ENCODE data around the gene CYP11A1.

DNA sequence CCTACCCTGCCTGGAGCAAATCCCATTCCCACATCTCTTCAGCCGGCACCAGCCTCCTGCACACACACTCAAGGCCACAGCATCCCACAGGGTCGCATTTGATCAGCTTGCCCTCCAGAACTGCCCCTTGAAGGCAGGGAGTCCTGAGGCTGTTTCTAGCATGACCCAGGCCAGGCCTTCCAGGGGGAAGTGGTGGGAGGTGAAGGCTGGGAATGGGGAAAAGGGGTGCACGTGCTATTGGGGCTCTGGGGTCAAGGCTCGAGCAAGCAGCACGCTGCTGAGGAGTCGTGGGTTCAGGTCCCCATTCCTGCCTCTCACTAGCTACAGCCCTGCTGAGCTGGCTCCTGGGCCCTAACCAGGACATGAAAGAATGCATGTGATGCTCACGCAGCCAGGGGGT, 41.4 kb upstream of the CYP11A1 start:
- TF ChIP-seq, protein P1, sequence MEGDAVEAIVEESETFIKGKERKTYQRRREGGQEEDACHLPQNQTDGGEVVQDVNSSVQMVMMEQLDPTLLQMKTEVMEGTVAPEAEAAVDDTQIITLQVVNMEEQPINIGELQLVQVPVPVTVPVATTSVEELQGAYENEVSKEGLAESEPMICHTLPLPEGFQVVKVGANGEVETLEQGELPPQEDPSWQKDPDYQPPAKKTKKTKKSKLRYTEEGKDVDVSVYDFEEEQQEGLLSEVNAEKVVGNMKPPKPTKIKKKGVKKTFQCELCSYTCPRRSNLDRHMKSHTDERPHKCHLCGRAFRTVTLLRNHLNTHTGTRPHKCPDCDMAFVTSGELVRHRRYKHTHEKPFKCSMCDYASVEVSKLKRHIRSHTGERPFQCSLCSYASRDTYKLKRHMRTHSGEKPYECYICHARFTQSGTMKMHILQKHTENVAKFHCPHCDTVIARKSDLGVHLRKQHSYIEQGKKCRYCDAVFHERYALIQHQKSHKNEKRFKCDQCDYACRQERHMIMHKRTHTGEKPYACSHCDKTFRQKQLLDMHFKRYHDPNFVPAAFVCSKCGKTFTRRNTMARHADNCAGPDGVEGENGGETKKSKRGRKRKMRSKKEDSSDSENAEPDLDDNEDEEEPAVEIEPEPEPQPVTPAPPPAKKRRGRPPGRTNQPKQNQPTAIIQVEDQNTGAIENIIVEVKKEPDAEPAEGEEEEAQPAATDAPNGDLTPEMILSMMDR (IDR thresholded peaks at IDR 0.05), result no peak
- no peak for TF ChIP-seq EP300 (IDR thresholded peaks at IDR 0.05)
